Aorta (tissue), 5 donors: ENCODE results near the gene TMEM63A. TPM values are rescaled to one million over a fixed set of nuclear protein-coding genes. Genes with fewer than 3 reads are reported as not detected.
"Not testable (repeated sequence)": the region's sequence is repeated elsewhere in the genome, so short reads cannot be mapped to it uniquely, and the experiment has no call there.

ENCODE experiments used
- ATAC-seq: fragments of 200-7000 bp; cut with Tn5 transposase; one replicate; pipeline ENCODE4 v1.9.1; 2022; ENCODE audit warnings: moderate library complexity; ENCODE audit not compliant: low FRiP score
- DNase-seq, 2 donors: peaks; one replicate each; pipeline ENCODE4 v3.0.0-alpha.2; 2020
- H3K27ac ChIP-seq, 2 donors: one replicate each; pipeline ENCODE4 v1.5.1; 2013; ENCODE audit warnings: low read length in 2 of 2, mild to moderate bottlenecking in 2 of 2, moderate library complexity in 2 of 2, control low read depth in 1 of 2, inconsistent platforms in 1 of 2, low read depth in 1 of 2
- H3K27me3 ChIP-seq, 2 donors: one replicate each; pipeline ENCODE4 v1.6.1; 2013; ENCODE audit warnings: control low read depth in 1 of 2, low read length in 1 of 2, mild to moderate bottlenecking in 1 of 2, moderate library complexity in 1 of 2; ENCODE audit not compliant: insufficient read depth in 2 of 2, control insufficient read depth in 1 of 2
- H3K36me3 ChIP-seq, 2 donors: one replicate each; pipeline ENCODE4 v1.6.1; 2013; ENCODE audit warnings: control low read depth in 1 of 2, low read length in 1 of 2, mild to moderate bottlenecking in 1 of 2; ENCODE audit not compliant: insufficient read depth in 2 of 2, control insufficient read depth in 1 of 2
- H3K4me1 ChIP-seq, 2 donors: one replicate each; pipeline ENCODE4 v1.6.1; 2013; ENCODE audit warnings: low read length in 2 of 2, control low read depth in 1 of 2, mild to moderate bottlenecking in 1 of 2, moderate library complexity in 1 of 2; ENCODE audit not compliant: insufficient read depth in 2 of 2, control insufficient read depth in 1 of 2
- H3K4me3 ChIP-seq, 2 donors: one replicate each; pipeline ENCODE4 v1.5.1; 2013; ENCODE audit warnings: low read length in 2 of 2, control low read depth in 1 of 2, mild to moderate bottlenecking in 1 of 2
- H3K9me3 ChIP-seq: one replicate; pipeline ENCODE4 v1.6.1; 2013; ENCODE audit warnings: mild to moderate bottlenecking, low read length; ENCODE audit not compliant: control insufficient read depth
- WGBS, 2 donors: extraction: QIAGEN DNeasy Blood & Tissue Kit; methylation state at CpG; one replicate each; pipeline ENCODE4 v1.1.7; 2013; 5-methylcytosine and 5-hydroxymethylcytosine counted together
- intact Hi-C, 2 donors: fragments of 100-400 bp; cut with DNase I; formaldehyde crosslinking; loops; one replicate each; pipeline versions ENCODE4 v1.14.2 to v1.15.0; 2022
- polyA plus RNA-seq, 2 donors: library from polyadenylated mRNA; stranded (reverse); fragments of 200-250 nt; gene quantifications; one replicate each; pipeline ENCODE4 v1.2.3, GENCODE V29; 2013
- total RNA-seq, 2 donors: library from RNA; stranded (reverse); fragmentation: NEBNext Ultra II Directional; extraction: Animal tissue kit (Norgen Biotek cat#: 25700); gene quantifications; one replicate each; pipeline ENCODE4 v1.2.1, GENCODE V29; 2021
- donor health status: healthy with polysubstance abuse.
- donor health status: Bipolar disorder and iron deficiency.
- donor health status: DM: no; HTN: no; CAD: no.
- donor health status: DM: no; HTN: no; CAD: no.
- donor health status: DM: yes; HTN: yes; CAD: no.

The TMEM63A gene
- total and polyA plus RNA-seq, 4 donors, result 7.6 to 118 (median 81.4) TPM

DNA sequence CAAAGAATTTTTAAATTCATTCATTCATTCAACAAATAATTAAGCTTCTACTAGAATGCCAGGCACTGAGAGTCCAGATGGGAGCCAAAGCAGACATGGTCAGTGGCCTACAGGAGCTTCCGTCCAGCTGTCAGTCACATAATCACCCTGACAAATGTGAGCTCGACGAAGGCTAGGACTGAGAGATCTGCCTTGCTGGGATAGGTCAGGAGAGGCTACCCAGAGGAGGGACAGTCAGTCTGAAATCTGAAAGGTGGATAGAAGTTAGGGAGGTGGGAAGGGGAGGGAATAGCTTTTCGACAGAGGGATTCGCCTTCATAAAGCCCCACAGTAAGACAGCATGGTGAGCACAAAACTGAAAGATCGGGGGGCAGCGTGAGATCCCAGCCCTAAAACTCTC, 64.0 kb downstream of the TMEM63A start:
- intact Hi-C loops, result loop anchor here in 1 of 2 donors (5.0 kb wide), 1 partner anchor 41 kb away; the partner anchor contains the start of gene SRP9
- Histone ChIP-seq H3K4me3 (no peak overlapping the region), H3K36me3 (no peaks in the 10 kb centered on the region), H3K27me3 (no peaks in the 10 kb centered on the region), H3K27ac (peak overlapping the region in 1 of 2 donors; percentile 71), H3K9me3 (no peaks in the 10 kb centered on the region), H3K4me1 (peaks cover 0 to 8% of the 10 kb centered on the region in 2 donors)
- peak in 1 of 2 donors; percentile 25 for DNase-seq
- no peak for ATAC-seq
- 81 to 85% methylated on average over 7 of the region's 7 CpGs for WGBS, 2 donors

DNA sequence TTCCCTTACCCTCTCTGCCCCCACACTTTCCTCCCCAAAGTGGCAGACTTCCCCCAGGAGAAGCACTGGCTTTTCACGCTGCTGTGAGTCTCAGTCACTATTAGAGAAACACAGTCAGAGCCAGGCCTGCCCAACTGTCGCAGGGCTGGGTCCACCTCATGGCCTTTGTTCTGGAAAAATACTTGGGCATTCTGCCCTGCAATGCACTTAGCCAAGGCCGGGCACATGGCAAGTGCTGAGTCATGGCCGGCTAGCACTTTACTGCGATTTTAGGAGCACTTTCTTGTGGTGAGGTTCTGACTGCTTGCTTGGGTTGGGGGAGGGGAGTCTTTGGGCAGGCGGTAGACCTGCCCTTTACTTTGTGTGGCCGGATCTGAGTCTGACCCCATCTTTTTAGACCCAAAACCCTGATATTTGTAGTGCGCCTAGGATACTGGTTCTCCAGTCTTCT, 64.5 kb downstream of the TMEM63A start:
- Histone ChIP-seq H3K9me3 (no peaks in the 10 kb centered on the region), H3K4me1 (peaks cover 0 to 8% of the 10 kb centered on the region in 2 donors), H3K4me3 (no peak overlapping the region), H3K27ac (peak overlapping the region; percentile 51 to 96), H3K36me3 (no peaks in the 10 kb centered on the region), H3K27me3 (no peaks in the 10 kb centered on the region)
- WGBS, 2 donors, result 12% methylated on average over 8 of the region's 8 CpGs
- intact Hi-C loops, result loop anchor here in 1 of 2 donors (2.0 to 5.0 kb wide), 2 partner anchors 17 to 40 kb away; partner anchors contain the start of gene SRP9
- ATAC-seq (peak; percentile 91), DNase-seq (peak; percentile 89 to 90)

DNA sequence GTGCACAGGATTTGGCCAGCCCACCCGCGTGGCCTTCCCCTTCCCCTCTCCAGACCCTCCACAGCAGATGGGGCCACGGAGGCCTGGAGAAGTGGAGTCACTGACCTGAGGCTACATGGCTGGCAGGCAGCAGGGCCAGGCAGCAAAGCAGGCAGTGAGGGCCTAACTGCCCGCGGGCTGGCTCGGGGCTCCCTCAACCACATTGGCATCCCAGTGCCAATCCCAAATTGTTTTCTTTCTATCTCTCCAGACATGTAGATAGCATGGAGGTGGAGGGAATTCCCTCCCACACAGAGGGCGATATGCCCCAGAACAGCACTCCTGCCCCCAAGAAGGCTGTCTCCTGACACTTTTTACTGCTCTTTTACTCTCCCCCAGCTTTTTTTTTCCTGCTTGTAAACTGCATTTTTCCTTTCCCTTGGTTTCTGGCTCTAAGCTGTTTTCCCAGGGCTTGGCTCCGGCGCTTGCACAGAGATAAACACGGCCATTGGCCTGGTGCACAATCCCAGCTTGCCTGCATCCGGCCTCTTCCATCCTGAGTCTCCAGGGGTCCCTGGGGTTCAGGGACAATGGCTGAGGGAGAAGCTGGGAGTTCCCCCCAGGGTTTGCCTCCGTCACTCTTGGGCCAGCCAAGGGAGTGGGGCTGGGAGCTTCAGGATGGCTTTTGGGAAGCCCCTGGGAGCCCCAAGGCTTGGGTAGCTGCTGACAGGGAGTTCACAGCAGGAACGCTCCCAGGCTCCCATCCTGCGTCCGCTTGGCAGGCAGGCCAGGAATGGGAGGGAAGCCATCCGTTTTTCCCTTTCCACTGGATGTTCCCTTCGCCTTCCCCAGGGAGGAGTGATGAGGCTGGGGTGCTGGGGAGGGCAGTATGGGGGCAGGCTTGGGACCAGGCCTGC, 65.3 kb downstream of the TMEM63A start:
- Histone ChIP-seq H3K4me1 (peaks cover 0 to 8% of the 10 kb centered on the region in 2 donors), H3K9me3 (no peaks in the 10 kb centered on the region), H3K27ac (peak overlapping the region; percentile 51 to 96), H3K27me3 (no peaks in the 10 kb centered on the region), H3K4me3 (no peak overlapping the region), H3K36me3 (no peaks in the 10 kb centered on the region)
- DNase-seq (peak in 1 of 2 donors; percentile 77), ATAC-seq (peak; percentile 77)
- 6 to 9% methylated on average over 17 of the region's 17 CpGs for WGBS, 2 donors
- intact Hi-C loops, result loop anchor here in 1 of 2 donors (2.0 to 5.0 kb wide), 2 partner anchors 18 to 40 kb away; partner anchors contain the start of gene SRP9

DNA sequence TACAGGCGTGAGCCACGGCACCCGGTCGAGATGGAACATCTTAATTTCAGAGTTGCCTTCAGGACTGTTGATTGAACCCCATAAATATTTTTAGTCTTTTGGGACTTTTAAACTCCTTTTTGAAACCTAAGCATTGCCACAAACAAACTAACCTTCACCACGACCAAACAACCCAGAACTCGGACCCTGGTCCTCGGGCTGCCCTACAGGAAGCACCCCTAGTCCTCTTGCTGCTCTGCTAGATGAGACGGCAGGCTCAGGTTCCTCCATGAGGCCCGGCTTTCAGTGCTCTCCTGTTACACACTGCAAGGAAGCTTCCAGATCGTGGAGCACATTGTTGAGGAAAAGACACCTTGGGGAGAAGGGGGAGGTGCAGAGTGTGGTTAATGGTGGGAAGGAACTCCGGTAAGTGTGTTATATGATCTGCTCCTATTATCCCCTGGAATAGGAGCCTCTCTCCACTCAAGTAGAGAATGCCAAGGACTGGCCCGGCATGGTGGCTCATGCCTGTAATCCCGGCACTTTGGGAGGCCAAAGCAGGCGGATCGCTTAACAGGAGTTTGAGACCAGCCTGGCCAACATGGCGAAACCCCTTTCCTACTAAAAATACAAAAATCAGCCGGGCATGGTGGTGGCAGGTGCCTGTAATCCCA, 66.5 kb downstream of the TMEM63A start:
- 95 to 96% methylated on average over 17 of the region's 17 CpGs for WGBS, 2 donors
- ATAC-seq, result no peak

DNA sequence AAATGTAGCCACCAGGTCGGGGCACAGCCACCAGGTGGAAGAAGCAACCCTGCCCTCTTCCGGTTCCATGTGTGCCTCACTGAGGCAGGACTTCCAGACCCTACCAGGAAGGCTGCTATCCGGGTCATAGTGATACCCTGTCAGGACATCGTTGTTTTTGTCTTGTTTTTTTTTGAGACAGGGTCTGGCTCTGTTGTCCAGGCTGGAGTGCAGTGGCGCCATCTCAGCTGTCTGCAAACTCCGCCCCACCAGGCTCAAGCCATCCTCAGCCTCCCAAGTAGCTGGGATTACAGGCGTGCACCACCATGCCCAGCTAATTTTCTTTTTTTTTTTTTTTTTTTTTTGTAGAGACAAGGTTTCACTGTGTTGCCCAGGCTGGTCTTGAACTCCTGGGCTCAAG, 67.1 kb downstream of the TMEM63A start:
- H3K4me3 ChIP-seq, H3K9me3 ChIP-seq, H3K27me3 ChIP-seq, ATAC-seq, H3K27ac ChIP-seq, H3K4me1 ChIP-seq, H3K36me3 ChIP-seq, DNase-seq: not testable (repeated sequence)
- intact Hi-C loops, result loop anchor here in 1 of 2 donors (5.0 kb wide), 1 partner anchor 38 kb away; the partner anchor contains the start of gene SRP9
- WGBS, 2 donors, result 85 to 88% methylated on average over 7 of the region's 7 CpGs

More for the DNA sequence above, 66.5 kb downstream of the TMEM63A start:
- Histone ChIP-seq H3K27ac (peak overlapping the region in 1 of 2 donors; percentile 39), H3K36me3 (no peaks in the 10 kb centered on the region), H3K4me3 (no peak overlapping the region), H3K27me3 (no peaks in the 10 kb centered on the region), H3K9me3 (no peaks in the 10 kb centered on the region), H3K4me1 (peaks cover 0 to 8% of the 10 kb centered on the region in 2 donors)
- no peak for DNase-seq
- intact Hi-C loops, result loop anchor here in 1 of 2 donors (2.0 to 5.0 kb wide), 2 partner anchors 19 to 38 kb away; partner anchors contain the start of gene SRP9

DNA sequence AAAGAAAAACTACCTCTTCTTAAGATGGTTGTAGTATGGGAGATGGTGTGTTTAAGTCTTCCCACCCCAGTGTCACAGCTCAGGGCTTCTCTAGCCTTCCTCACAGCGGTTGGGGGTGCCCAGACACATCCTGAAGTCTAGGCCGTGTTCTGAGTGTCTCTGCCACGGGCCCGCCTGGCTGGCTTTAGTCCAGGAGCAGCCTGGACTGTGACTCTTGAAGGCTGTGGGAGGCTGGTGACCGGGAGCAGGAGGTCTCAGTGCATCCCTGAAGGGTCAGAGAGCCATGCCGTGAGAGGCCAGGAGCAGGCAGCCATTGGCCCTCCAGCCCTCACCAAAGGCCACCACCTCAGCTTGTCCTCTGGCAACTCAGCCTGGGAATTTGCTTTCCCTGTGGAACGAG, 67.8 kb downstream of the TMEM63A start:
- Histone ChIP-seq H3K27me3 (no peaks in the 10 kb centered on the region), H3K27ac (no peak overlapping the region), H3K9me3 (no peaks in the 10 kb centered on the region), H3K36me3 (no peaks in the 10 kb centered on the region), H3K4me1 (peaks cover 0 to 8% of the 10 kb centered on the region in 2 donors), H3K4me3 (no peak overlapping the region)
- 51 to 53% methylated on average over 7 of the region's 7 CpGs for WGBS, 2 donors
- DNase-seq (no peak), ATAC-seq (no peak)
- intact Hi-C loops, result no loop called here

DNA sequence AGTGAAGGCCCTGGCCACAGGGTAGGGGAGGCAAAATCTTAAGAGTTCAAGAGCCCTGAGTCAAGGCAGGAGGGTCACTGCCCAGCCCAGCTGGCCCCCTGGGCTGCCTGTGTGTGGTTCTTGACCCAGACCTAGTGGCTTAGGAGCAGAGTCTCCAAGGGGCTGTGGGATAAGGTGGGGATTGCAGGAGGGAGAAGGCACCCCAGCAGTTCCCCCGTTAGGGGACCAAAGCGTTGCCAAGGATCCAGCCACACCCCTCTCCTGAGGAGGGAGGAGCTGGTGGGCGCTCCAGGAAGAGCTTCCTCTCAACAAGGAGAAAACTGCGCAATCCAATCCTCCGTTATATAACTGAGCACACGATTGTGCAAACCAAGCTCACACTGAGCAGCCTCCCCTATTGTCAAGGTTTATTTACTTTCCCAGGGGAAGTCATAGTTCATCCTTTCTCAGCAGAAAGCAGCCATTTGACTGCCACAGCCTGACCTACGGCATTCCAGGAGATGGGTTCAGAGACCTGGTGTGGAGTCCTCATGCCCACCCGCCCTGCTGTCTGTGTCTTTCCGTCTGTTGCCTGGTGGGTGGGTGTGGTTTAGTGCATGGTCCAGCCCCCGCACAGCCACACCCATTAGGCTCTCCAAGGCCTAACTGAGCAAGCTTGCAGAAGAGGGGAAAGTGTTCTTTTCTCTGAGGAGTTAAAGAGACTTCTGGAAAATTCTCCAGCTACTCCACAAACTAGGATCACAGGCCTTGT, 68.8 kb downstream of the TMEM63A start:
- H3K27me3 ChIP-seq, result no peaks in the 10 kb centered on the region
- WGBS, 2 donors, result 76 to 77% methylated on average over 10 of the region's 10 CpGs
- no peak overlapping the region for H3K27ac ChIP-seq
- peaks cover 0 to 8% of the 10 kb centered on the region in 2 donors for H3K4me1 ChIP-seq
- H3K36me3 ChIP-seq, result no peaks in the 10 kb centered on the region
- H3K9me3 ChIP-seq, result no peaks in the 10 kb centered on the region
- H3K4me3 ChIP-seq, result no peak overlapping the region
- DNase-seq, result peak in 1 of 2 donors; percentile 71
- ATAC-seq, result peak; percentile 64
- intact Hi-C loops, result no loop called here
